K562 (cell line): ENCODE data around the gene MYH7. TPM values are rescaled to one million over a fixed set of nuclear protein-coding genes. Genes with fewer than 3 reads are reported as not detected.

ENCODE experiments used
- ATAC-seq: fragments of 200-7000 bp; cut with Tn5 transposase; 3 replicates; pipeline ENCODE4 v1.9.1; 2020; ENCODE audit warnings: moderate library complexity
- BruUV-seq: library from RNA; stranded (reverse); fragments of 400-500 nt; replicated peaks from 2 replicates; lab custom pipeline; 2021; lab: Mats Ljungman, UMichigan
- CTCF ChIA-PET: fragments of 300-600 bp; formaldehyde crosslinking; extraction: SDS; loops from one replicate; lab custom pipeline; 2021; ENCODE audit warnings: low intra/inter-chr PET ratio; lab: Yijun Ruan, JAX
- POLR2A ChIA-PET: fragments of 300-600, 350-650 bp; sonication (Branson Sonifier 250); formaldehyde crosslinking; extraction: SDS; loops from one replicate; lab custom pipeline; 2021; ENCODE audit warnings: antibody characterized with exemption, inconsistent platforms; lab: Yijun Ruan, JAX
- DNase-seq, 4 experiments: peaks; one replicate each; pipeline versions ENCODE4 v3.0.0 to v3.0.0-alpha.2; 2011 to 2018; ENCODE audit warnings: low spot score in 3 of 4, mixed read lengths in 3 of 4; ENCODE audit errors: extremely low read depth in 1 of 4
- FAIRE-seq: peaks from 2 replicates; lab custom pipeline; 2011; peaks lifted over from hg19 to GRCh38; lab: Jason Lieb, UNC
- H2AFZ ChIP-seq: 2 replicates; pipeline ENCODE4 v1.6.0; 2011; ENCODE audit warnings: low read depth, low read length, control low read depth, inconsistent platforms
- H3K27ac ChIP-seq: fragments of 200-600 bp; 3 replicates; pipeline ENCODE4 v1.8.0; 2011; ENCODE audit warnings: low read depth, mild to moderate bottlenecking, control low read depth, inconsistent platforms, low read length, moderate library complexity, mixed read lengths; ENCODE audit errors: extremely low read depth
- H3K27me3 ChIP-seq, 2 experiments: fragments of 300-600 bp in 1 of 2; 2 replicates in 1 of 2; 3 replicates in 1 of 2; pipeline versions ENCODE4 v1.6.0 to v1.8.0; 2011; ENCODE audit warnings: inconsistent platforms in 2 of 2, low read length in 2 of 2, mild to moderate bottlenecking in 1 of 2, mixed read lengths in 1 of 2, moderate library complexity in 1 of 2; ENCODE audit not compliant: control insufficient read depth in 2 of 2, insufficient read depth in 2 of 2
- H3K36me3 ChIP-seq: fragments of 300-600 bp; 3 replicates; pipeline ENCODE4 v1.8.0; 2011; ENCODE audit warnings: mild to moderate bottlenecking, low read length, inconsistent platforms; ENCODE audit not compliant: control insufficient read depth, insufficient read depth
- H3K4me1 ChIP-seq, 2 experiments: fragments of 200-600 bp in 1 of 2; replicated peaks in 1 of 2; 2 replicates in 1 of 2; 3 replicates in 1 of 2; pipeline versions ENCODE4 v1.5.1 to v1.8.0; 2011; ENCODE audit warnings: inconsistent platforms in 2 of 2, low read length in 2 of 2, mild to moderate bottlenecking in 1 of 2, mixed read lengths in 1 of 2, moderate library complexity in 1 of 2; ENCODE audit not compliant: control insufficient read depth in 2 of 2, insufficient read depth in 2 of 2
- H3K4me2 ChIP-seq: 2 replicates; pipeline ENCODE4 v1.6.1; 2011; ENCODE audit warnings: low read length, control low read depth, inconsistent platforms, mixed read lengths; ENCODE audit not compliant: insufficient read depth
- H3K4me3 ChIP-seq: fragments of 200-600 bp; sonication (generic), shearing (Covaris generic); 2 replicates; pipeline ENCODE4 v1.5.1; 2016; ENCODE audit warnings: control low read depth, inconsistent platforms
- H3K79me2 ChIP-seq: fragments of 200-600 bp; 3 replicates; pipeline ENCODE4 v1.8.0; 2011; ENCODE audit warnings: low read length, inconsistent platforms; ENCODE audit not compliant: control insufficient read depth, insufficient read depth
- H3K9ac ChIP-seq, 2 experiments: 2 replicates each; pipeline versions ENCODE4 v1.6.0 to v1.6.1; 2011; ENCODE audit warnings: low read depth in 2 of 2, low read length in 2 of 2, control low read depth in 1 of 2, inconsistent platforms in 1 of 2, mild to moderate bottlenecking in 1 of 2, mixed read lengths in 1 of 2; ENCODE audit not compliant: insufficient read depth in 1 of 2
- H3K9me1 ChIP-seq: one replicate; pipeline ENCODE4 v1.6.0; 2011; ENCODE audit warnings: inconsistent platforms, mild to moderate bottlenecking, low read length, moderate library complexity; ENCODE audit not compliant: control insufficient read depth, insufficient read depth
- H3K9me3 ChIP-seq: replicated peaks from 2 replicates; pipeline ENCODE4 v1.5.1; 2011; ENCODE audit warnings: low read depth, low read length, inconsistent platforms; ENCODE audit not compliant: control insufficient read depth, insufficient read depth
- H4K20me1 ChIP-seq: replicated peaks from 2 replicates; pipeline ENCODE4 v1.6.1; 2011; ENCODE audit warnings: low read length, inconsistent platforms, mixed read lengths; ENCODE audit not compliant: control insufficient read depth, insufficient read depth
- LCOR ChIP-seq: sonication (generic); formaldehyde crosslinking; IDR thresholded peaks from 2 replicates; pipeline ENCODE4 v1.8.0; 2022; ENCODE audit warnings: mild to moderate bottlenecking, missing genetic modification reagents
- POLR2A ChIP-seq: fragments of 450-650 bp; conservative IDR thresholded peaks from 2 replicates; pipeline ENCODE4 v1.6.1; 2016
- PURB ChIP-seq: sonication (generic); formaldehyde crosslinking; IDR thresholded peaks from 2 replicates; pipeline ENCODE4 v1.9.0; 2021; ENCODE audit warnings: low read depth, mild to moderate bottlenecking, missing genetic modification reagents
- RFX1 ChIP-seq: fragments of 450-650 bp; IDR thresholded peaks from 2 replicates; pipeline ENCODE4 v1.6.1; 2016; ENCODE audit warnings: mild to moderate bottlenecking, moderate library complexity
- THAP12 ChIP-seq: fragments of 250-450 bp; sonication (Bioruptor Pico); IDR thresholded peaks from 2 replicates; pipeline ENCODE4 v1.9.0; 2021; ENCODE audit warnings: mild to moderate bottlenecking, inconsistent platforms
- ZNF644 ChIP-seq: fragments of 200-800 bp; sonication (Bioruptor generic); IDR thresholded peaks from 2 replicates; pipeline ENCODE4 v1.6.1; 2016; ENCODE audit warnings: low read depth, missing genetic modification characterization, missing compliant biosample characterization
- WGBS: fragments of 100-300 bp; shearing (Covaris generic); methylation state at CpG from one replicate; pipeline ENCODE4 v1.1.6; 2016; ENCODE audit warnings: low coverage, mixed read lengths; ENCODE audit not compliant: insufficient coverage; ENCODE audit errors: missing lambda C conversion rate; 5-methylcytosine and 5-hydroxymethylcytosine counted together
- in situ Hi-C: fragments of 300-500 bp; cut with MboI; formaldehyde crosslinking; loops from 4 replicates; pipeline ENCODE4 v1.15.0; 2018; ENCODE audit warnings: inconsistent platforms, mixed read lengths
- intact Hi-C: fragments of 100-400 bp; cut with micrococcal nuclease; formaldehyde crosslinking; loops from 2 replicates; pipeline ENCODE4 v1.14.2; 2022
- polyA plus RNA-seq, 8 experiments: library from polyadenylated mRNA; depleted of rRNA in 4 of 8; stranded (reverse) in 5 of 8; unstranded in 3 of 8; fragments of >200 nt; fragmentation: Nextera tagmentation in 2 of 8; fragmentation: Illumina TruSeq in 1 of 8; extraction: Ambion mirVana in 2 of 8; extraction: Trizol in 1 of 8; gene quantifications; 2 replicates each; pipeline versions ENCODE4 v1.2.1 to v1.2.3, GENCODE V29; 2011 to 2014; ENCODE audit warnings: inconsistent platforms in 1 of 8, missing spikeins in 1 of 8
- total RNA-seq, 7 experiments: library from RNA; depleted of rRNA in 6 of 7; stranded (reverse); fragments of >200 nt in 6 of 7; fragmentation: Illumina TruSeq in 2 of 7; extraction: Trizol in 2 of 7; gene quantifications; 2 replicates each; pipeline versions ENCODE4 v1.2.1 to v1.2.3, GENCODE V29; 2011 to 2021; ENCODE audit warnings: low replicate concordance in 1 of 7
- TF ChIP-seq, protein P1 (sequence below), 2 experiments: fragments of 450-650 bp; IDR thresholded peaks; 2 replicates each; pipeline ENCODE4 v1.6.1; 2016

The MYH7 gene
- total and polyA plus RNA-seq, 9 of the 15 experiments (the other 6 are each of a cell fraction or from before 2014, with no cell fraction given), result not detected

DNA sequence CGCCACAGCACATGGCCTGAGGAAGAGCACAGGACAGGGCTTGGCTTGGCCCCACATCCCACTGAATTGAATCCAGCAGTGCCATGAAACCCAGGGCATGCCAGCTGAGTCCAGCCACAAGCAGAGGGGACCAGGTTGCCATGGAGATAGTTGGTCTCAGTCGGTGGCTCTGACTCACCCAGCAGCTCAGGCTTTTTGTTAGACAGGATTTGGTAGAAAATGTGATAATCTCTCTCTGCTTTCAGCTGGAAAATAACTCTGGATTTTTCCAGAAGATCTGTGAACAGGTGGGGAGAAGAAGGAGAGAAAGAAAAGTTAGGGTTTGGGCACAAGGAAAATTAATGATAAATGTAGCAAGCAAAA lies 4.8 kb downstream of the MYH7 start:
- H3K27ac ChIP-seq, result no peak overlapping the region
- POLR2A ChIA-PET, result no interaction called here
- H3K9ac ChIP-seq, result no peak overlapping the region
- ATAC-seq, result no peak
- no peaks in the 10 kb centered on the region for H3K9me1 ChIP-seq
- intact Hi-C loops, result loop anchor here (5.0 kb wide), 1 partner anchor 52 kb away; no protein-coding TSS in a partner anchor
- H3K4me1 ChIP-seq, result peaks cover 0 to under 1% of the 10 kb centered on the region in 2 experiments; a peak in 1 of 5 replicates
- H3K9me3 ChIP-seq, result no peaks in the 10 kb centered on the region
- H3K27me3 ChIP-seq, result peaks cover 0 to 42% of the 10 kb centered on the region in 2 experiments; a peak in 3 of 5 replicates
- TF ChIP-seq POLR2A, result no peak
- TF ChIP-seq ZNF644, result no peak
- no peak for TF ChIP-seq PURB
- TF ChIP-seq LCOR (CRISPR knock-in tag), result no peak
- TF ChIP-seq, protein P1, sequence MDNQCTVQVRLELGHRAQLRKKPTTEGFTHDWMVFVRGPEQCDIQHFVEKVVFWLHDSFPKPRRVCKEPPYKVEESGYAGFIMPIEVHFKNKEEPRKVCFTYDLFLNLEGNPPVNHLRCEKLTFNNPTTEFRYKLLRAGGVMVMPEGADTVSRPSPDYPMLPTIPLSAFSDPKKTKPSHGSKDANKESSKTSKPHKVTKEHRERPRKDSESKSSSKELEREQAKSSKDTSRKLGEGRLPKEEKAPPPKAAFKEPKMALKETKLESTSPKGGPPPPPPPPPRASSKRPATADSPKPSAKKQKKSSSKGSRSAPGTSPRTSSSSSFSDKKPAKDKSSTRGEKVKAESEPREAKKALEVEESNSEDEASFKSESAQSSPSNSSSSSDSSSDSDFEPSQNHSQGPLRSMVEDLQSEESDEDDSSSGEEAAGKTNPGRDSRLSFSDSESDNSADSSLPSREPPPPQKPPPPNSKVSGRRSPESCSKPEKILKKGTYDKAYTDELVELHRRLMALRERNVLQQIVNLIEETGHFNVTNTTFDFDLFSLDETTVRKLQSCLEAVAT (IDR thresholded peaks at IDR 0.05), result no peak
- TF ChIP-seq THAP12, result no peak
- TF ChIP-seq RFX1, result peak; percentile 68
- TF ChIP-seq, all 486 proteins: peak for 1
- Histone ChIP-seq H3K4me2 (no peak overlapping the region), H3K36me3 (no peaks in the 10 kb centered on the region), H2AFZ (no peak overlapping the region), H3K79me2 (no peaks in the 10 kb centered on the region), H4K20me1 (no peaks in the 10 kb centered on the region; the same call in 1 of the 2 replicates), H3K4me3 (no peak overlapping the region)
- FAIRE-seq (no peak), DNase-seq (no peak)
- BruUV-seq, result no TSS peak
- CTCF ChIA-PET, result no interaction called here
- in situ Hi-C loops, result no loop called here
- WGBS, result 0% methylated on average over 2 of the region's 2 CpGs
